Embryonic facial prominence (tissue), 1 donor: ENCODE data around the gene EPB41L3.
"Not testable (repeated sequence)": the region's sequence is repeated elsewhere in the genome, so short reads cannot be mapped to it uniquely, and the experiment has no call there.

Source experiments
- DNase-seq: peaks from one replicate; pipeline ENCODE4 v3.0.0-alpha.2; 2016; ENCODE audit errors: extremely low spot score

Gene EPB41L3

GRCh38 chr18:5530629-5531178 is 13.1 kb downstream of the EPB41L3 start:
- no peak for DNase-seq

- DNase-seq: no peak
Observed at GRCh38 chr18:5529471-5529870, 14.3 kb downstream of the EPB41L3 start.

GRCh38 chr18:5527603-5528002 is 16.2 kb downstream of the EPB41L3 start:
- DNase-seq: no peak

DNA sequence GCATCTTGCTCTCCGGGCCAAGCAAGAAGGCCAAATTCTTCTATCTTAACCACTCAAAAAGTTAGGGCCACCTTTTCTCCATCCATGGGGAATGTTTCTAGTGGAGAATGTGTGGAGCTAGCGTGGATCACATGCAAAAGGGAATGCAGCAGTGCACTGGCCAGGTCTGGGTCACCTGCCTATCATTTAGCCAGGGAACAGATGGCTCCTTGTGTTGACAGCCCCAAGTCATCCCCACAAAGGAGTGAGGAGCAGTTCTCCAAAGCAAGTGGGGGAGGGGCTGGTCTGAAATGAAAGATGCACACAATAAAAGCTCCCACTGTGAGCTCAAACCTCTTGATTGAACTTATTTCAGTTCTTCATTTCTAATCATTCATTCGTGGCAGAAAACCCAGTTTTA is 19.1 kb downstream of the EPB41L3 start:
- DNase-seq: no peak

GRCh38 chr18:5521000-5521399 is 22.8 kb downstream of the EPB41L3 start:
- DNase-seq: no peak

- DNase-seq: no peak
Observed at GRCh38 chr18:5520464-5520863, 23.3 kb downstream of the EPB41L3 start.

DNA sequence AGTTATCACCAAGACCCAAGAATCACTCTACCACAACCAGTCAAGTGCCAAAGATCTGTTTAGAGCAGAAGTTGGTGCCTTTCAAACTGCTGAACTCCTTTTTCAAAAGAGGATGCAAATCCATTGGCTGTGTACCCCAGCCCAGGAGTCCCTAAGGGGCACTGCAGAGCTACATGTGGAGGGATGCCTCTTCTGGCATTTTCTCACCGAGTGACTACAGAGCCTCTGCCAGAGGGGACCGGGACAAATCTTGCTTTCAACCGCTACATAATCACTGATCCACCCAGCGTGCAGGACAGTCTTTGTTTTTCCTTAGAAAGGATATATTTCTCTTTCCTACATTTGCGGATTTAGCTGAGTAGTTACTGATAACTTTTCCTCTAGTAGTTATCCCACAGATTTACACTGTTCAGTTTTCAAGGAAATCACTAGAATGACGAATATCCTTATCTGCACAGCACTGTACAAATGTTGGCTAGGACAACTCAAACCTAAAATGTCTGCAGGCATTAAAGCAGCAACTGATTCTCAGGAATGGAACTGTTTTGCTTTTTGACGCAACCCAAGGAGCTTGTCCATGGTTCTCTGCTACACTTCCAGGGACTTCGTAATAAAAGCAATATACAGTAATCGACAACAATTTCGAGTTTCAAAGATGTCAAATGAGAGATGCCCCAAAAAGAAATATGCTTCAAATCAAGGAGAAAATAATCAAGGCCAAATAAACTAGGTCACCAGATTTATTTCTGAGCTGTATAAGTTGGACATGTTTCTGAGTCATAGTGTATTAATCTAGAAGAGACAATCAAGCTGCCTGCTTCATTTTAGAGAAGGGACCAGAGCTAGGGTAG is 24.1 kb downstream of the EPB41L3 start:
- no peak for DNase-seq

- no peak for DNase-seq
Observed at GRCh38 chr18:5518899-5519371, 24.9 kb downstream of the EPB41L3 start.

- no peak for DNase-seq
Observed at GRCh38 chr18:5518179-5518770, 25.5 kb downstream of the EPB41L3 start.

GRCh38 chr18:5516841-5517240 is 27.0 kb downstream of the EPB41L3 start:
- DNase-seq: no peak

- DNase-seq: no peak
Observed at GRCh38 chr18:5515011-5515784, 28.6 kb downstream of the EPB41L3 start.

DNA sequence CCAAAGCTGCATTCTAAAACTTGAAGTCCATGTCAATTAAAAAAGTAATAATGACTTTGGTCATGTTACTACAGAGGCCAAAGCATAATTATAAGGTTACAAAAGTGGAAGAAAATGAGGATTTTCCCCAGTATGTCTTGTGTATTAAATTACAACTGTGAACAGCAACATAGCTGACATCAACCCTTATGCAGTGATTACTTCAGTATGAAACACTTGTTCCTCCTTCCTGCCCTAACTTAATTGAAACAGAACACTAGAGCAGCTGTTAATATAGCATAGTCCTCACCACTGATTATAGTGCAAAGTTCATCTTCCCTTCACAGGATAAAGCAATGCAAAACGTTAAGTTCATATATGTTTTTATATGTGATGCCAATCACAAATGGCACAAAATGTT is 29.9 kb downstream of the EPB41L3 start:
- DNase-seq: no peak

DNA sequence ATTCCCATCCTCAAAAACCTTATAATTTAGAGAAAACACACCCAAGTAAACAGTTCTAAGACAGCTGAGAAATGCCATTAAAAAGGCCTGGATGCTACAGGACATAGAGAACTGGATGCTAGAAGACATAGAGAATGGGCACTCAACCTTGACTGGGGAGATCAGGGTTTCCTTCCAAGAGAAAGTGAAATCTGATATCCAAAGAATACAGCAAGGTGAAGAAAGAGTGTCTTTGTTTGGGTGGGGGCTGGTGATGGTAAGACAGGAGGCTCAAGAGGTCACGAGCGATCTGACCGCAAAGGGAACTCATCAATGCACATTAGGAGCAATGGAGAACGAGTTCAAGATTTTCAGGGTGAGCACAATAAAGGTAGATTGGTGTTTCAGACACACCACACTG is 31.6 kb downstream of the EPB41L3 start:
- no peak for DNase-seq

GRCh38 chr18:5511541-5511940 is 32.3 kb downstream of the EPB41L3 start:
- not testable (repeated sequence) for DNase-seq

DNA sequence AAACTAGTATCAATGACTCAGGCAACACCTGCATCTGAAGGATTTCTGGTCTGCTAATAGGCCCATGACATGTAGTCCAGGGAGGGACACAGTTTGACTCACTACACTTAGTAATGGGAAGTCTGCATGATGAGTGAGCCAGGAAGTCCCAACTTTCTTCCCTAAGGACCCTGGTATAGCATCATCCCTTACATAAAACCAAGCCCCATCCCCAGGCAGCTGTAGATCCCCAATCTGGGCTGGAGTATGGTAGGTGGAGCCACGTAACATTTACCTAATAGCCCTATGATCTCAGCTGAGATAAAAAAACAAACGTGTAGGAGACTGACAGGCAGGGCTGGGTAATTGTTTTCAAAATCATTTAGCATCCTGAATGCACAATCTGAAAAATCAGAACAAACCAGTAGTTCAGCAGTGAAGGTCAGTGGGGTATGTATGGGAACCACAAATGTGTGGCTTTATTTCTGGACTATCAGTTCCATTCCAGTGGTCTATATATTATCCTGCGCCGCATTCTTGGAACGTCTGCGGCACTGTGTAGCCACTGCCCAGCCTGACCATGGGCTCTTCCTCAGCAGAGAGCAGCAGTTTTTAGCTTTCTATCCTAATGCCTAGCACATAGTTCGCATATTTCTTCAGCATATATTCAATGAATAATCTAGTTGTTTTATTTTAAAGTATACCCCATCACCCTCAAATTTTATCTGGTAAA is 33.5 kb downstream of the EPB41L3 start:
- DNase-seq: no peak

DNA sequence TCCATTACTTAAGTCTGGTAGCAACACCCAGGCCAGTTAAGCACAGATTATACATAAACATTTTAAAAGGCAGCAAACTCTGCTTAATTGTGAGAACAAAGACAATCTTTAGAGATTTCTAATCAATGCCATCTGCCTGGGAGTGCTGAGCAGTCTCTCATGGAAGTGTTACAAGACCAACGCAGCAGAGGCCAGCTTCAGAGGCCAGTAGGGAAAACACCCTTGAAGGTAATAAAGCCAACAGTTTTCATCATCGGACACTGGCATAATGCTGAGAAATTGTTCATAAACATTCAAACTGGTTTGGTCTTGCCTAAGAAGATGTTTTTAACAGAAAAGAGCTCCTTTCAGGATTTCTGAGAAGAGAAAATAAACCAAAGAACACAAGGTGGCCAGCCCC is 35.0 kb downstream of the EPB41L3 start:
- no peak for DNase-seq

GRCh38 chr18:5507756-5508155 is 36.0 kb downstream of the EPB41L3 start:
- no peak for DNase-seq

- no peak for DNase-seq
Observed at GRCh38 chr18:5506174-5506573, 37.6 kb downstream of the EPB41L3 start.

GRCh38 chr18:5503740-5504139 is 40.1 kb downstream of the EPB41L3 start:
- DNase-seq: no peak

DNA sequence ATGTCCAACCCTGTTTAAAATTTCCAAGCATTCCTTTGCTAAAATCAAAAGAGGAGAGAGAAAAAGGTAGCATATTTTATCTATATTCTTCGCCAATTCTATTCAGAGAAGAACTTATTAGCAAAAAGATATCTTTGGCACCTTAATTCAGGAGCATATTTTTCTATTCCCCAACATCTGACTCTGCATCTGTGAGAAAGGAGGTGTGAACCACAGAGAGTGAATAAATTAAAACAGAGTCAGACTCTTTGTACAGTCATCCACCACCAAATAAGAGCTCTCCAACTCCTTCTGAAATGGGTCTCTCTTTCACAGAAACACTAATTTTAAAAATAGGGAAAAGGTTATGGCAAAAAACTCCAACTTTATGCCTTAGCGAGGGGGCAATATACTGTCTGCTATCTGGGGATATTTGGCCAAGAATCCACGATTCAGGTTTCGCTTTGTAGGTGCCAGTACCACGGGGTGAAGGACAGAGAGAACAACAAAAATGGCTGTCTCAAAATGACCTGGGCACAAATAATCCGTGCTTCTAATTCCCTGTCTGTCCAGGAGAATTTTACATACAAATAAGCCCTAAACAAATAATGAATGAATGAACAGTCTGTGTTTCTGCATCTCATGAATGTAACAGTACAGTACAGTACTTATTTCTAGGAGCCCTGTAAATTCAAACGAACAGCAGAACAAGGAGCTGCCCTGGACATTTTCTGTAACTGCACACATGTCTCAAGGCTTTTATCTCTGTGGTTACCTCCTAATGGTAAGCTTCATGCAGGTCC is 43.4 kb downstream of the EPB41L3 start:
- no peak for DNase-seq

- no peak for DNase-seq
Observed at GRCh38 chr18:5498452-5498851, 45.3 kb downstream of the EPB41L3 start.
